ENCODE data around the gene ADGRG1. TPM values are rescaled to one million over a fixed set of nuclear protein-coding genes. Genes with fewer than 3 reads are reported as not detected.
A peak's percentile ranks its signal among the peaks of the same experiment; 100 is the strongest.

Gene ADGRG1
- polyA plus RNA-seq, 1 of the 3 experiments (the other 2 are of a cell fraction), result 7.4 TPM

- no peak overlapping the region for H2AFZ ChIP-seq (ENCODE audit: low read depth)
- H3K4me2 ChIP-seq, result no peak overlapping the region
- no peak overlapping the region for H3K27ac ChIP-seq (ENCODE audit: low read depth in 2 of 2, low read length in 1 of 2)
- no peaks in the 10 kb centered on the region for H3K36me3 ChIP-seq (replicated peaks in 1 of 2; ENCODE audit: control insufficient read depth in 1 of 2, insufficient read depth in 2 of 2, low read length in 1 of 2)
- TF ChIP-seq IRF3 (IDR thresholded peaks at IDR 0.05; ENCODE audit: low read depth, low read length) (no peak), JUND (IDR thresholded peaks at IDR 0.05) (no peak), FOXJ3 (CRISPR knock-in tag; IDR thresholded peaks at IDR 0.05) (no peak), MAX (IDR thresholded peaks at IDR 0.05; ENCODE audit: low read depth) (no peak)
- H4K20me1 ChIP-seq (ENCODE audit: insufficient read depth), result no peaks in the 10 kb centered on the region
- POLR2A ChIA-PET, result no interaction called here
- no peaks in the 10 kb centered on the region for H3K27me3 ChIP-seq (ENCODE audit: insufficient read depth)
- WGBS (ENCODE audit: low lambda C conversion rate), result 83% methylated on average over 5 of the region's 10 CpGs
- peaks cover 6% of the 10 kb centered on the region for H3F3A ChIP-seq (replicated peaks; ENCODE audit: insufficient read depth)
- H3K9ac ChIP-seq, result no peak overlapping the region
- no peaks in the 10 kb centered on the region for H3K9me2 ChIP-seq
- DNase-seq, result no peak
- peaks cover 16 to 26% of the 10 kb centered on the region in 2 experiments; a peak in 3 of 4 replicates for H3K4me1 ChIP-seq (ENCODE audit: control insufficient read depth in 1 of 2, insufficient read depth in 2 of 2, low read depth in 1 of 2, low read length in 1 of 2)
- no peak overlapping the region for H3K4me3 ChIP-seq (ENCODE audit: low read depth in 2 of 2, low read length in 1 of 2)
- H3K79me2 ChIP-seq (ENCODE audit: insufficient read depth), result no peaks in the 10 kb centered on the region
- no peaks in the 10 kb centered on the region for H3K9me3 ChIP-seq
- CTCF ChIA-PET, result interaction anchor here (0.7 to 1.9 kb wide), 11 partner anchors 9 to 51 kb away, joined by 3 to 7 read pairs (median 4); no protein-coding TSS in a partner anchor
These were observed 1.8 kb upstream of the ADGRG1 start for GRCh38 chr16:57626420-57627170.

- Histone ChIP-seq H3F3A (replicated peaks; ENCODE audit: insufficient read depth) (peaks cover 6% of the 10 kb centered on the region), H2AFZ (ENCODE audit: low read depth) (no peak overlapping the region), H3K9me3 (no peaks in the 10 kb centered on the region), H3K36me3 (replicated peaks in 1 of 2; ENCODE audit: control insufficient read depth in 1 of 2, insufficient read depth in 2 of 2, low read length in 1 of 2) (no peaks in the 10 kb centered on the region), H3K9ac (peak overlapping the region; percentile 64; the same call in 1 of the 2 replicates), H3K4me2 (peak overlapping the region; percentile 86), H3K27ac (ENCODE audit: low read depth in 2 of 2, low read length in 1 of 2) (peak overlapping the region in 1 of 2 experiments; percentile 94; a peak in 2 of 4 replicates), H3K4me3 (ENCODE audit: low read depth in 2 of 2, low read length in 1 of 2) (peak overlapping the region in 1 of 2 experiments; percentile 25; a peak in 2 of 4 replicates), H4K20me1 (ENCODE audit: insufficient read depth) (no peaks in the 10 kb centered on the region), H3K9me2 (no peaks in the 10 kb centered on the region), H3K79me2 (ENCODE audit: insufficient read depth) (no peaks in the 10 kb centered on the region), H3K4me1 (ENCODE audit: control insufficient read depth in 1 of 2, insufficient read depth in 2 of 2, low read depth in 1 of 2, low read length in 1 of 2) (peaks cover 20 to 26% of the 10 kb centered on the region in 2 experiments; a peak in 3 of 4 replicates), H3K27me3 (ENCODE audit: insufficient read depth) (no peaks in the 10 kb centered on the region)
- peak; percentile 59 for DNase-seq
- CTCF ChIA-PET, result interaction anchor here (0.7 to 1.9 kb wide), 15 partner anchors 8 to 108 kb away, joined by 3 to 7 read pairs (median 4); partner anchors contain the start of gene KATNB1
- POLR2A ChIA-PET, result no interaction called here
- 50% methylated on average over 6 of the region's 15 CpGs for WGBS (ENCODE audit: low lambda C conversion rate)
- no peak for TF ChIP-seq ZBTB33 (IDR thresholded peaks at IDR 0.05; ENCODE audit: borderline replicate concordance, low read depth)
- TF ChIP-seq CTCF (IDR thresholded peaks at IDR 0.05), result peak; percentile 55
- TF ChIP-seq REST (IDR thresholded peaks at IDR 0.05; ENCODE audit: low read depth, low read length), result no peak
- no peak for TF ChIP-seq IRF3 (IDR thresholded peaks at IDR 0.05; ENCODE audit: low read depth, low read length)
- TF ChIP-seq MAX (IDR thresholded peaks at IDR 0.05; ENCODE audit: low read depth), result no peak
- TF ChIP-seq NFIC (IDR thresholded peaks at IDR 0.05; ENCODE audit: borderline replicate concordance), result no peak
- no peak for TF ChIP-seq NRF1 (IDR thresholded peaks at IDR 0.05; ENCODE audit: low read depth, low read length)
- TF ChIP-seq FOXM1 (IDR thresholded peaks at IDR 0.05; ENCODE audit: low read depth), result no peak
These were observed 1.1 kb upstream of the ADGRG1 start for GRCh38 chr16:57627184-57627871.
